ENCODE results near the gene SMIM45.
A peak's percentile ranks its signal among the peaks of the same experiment; 100 is the strongest.

SMIM45 gene

GRCh38 chr22:41998361-41999261 lies 46.7 kb downstream of the SMIM45 start, which contains the start of gene WBP2NL:
WBP2NL (plus strand) TSS chr22:41998788; CDS start chr22:41998819, 31 bp downstream.
- POLR2A ChIA-PET = interaction anchor here (0.6 to 2.6 kb wide), 30 partner anchors 9 to 1016 kb away, joined by 3 to 38 read pairs (median 4); partner anchors contain the start of genes CCDC134, NAGA, NDUFA6 and SMDT1
- intact Hi-C loops (cut with micrococcal nuclease) = loop anchor here (1.0 to 5.0 kb wide), 5 partner anchors 34 to 618 kb away; partner anchors contain the start of genes NAGA, SMDT1 and TEF
- H3K27ac Mint-ChIP-seq = peak within 1 kb of the TSS; percentile 98
- peak within 1 kb of the TSS; percentile 98 for H3K4me3 Mint-ChIP-seq
- CTCF ChIA-PET = interaction anchor here (0.7 kb wide), 1 partner anchor 169 kb away, joined by 3 read pairs; no protein-coding TSS in a partner anchor
- H3K4me1 Mint-ChIP-seq = peaks cover 22% of the 10 kb centered on the region
- no peak for TF ChIP-seq CTCF (IDR thresholded peaks at IDR 0.05)
- no peaks in the 10 kb centered on the region for H3K9me3 Mint-ChIP-seq
- ATAC-seq (ENCODE audit: low read depth) = peak; percentile 96
- H3K36me3 Mint-ChIP-seq (ENCODE audit: low read depth) = peaks cover 17% of the 10 kb centered on the region
- peak; percentile 83 for DNase-seq
- H3K27me3 Mint-ChIP-seq = no peaks in the 10 kb centered on the region

- Mint-ChIP-seq H3K4me1 (peaks cover 22% of the 10 kb centered on the region), H3K9me3 (peaks cover under 1% of the 10 kb centered on the region), H3K36me3 (ENCODE audit: low read depth) (peaks cover 17% of the 10 kb centered on the region), H3K4me3 (no peak overlapping the region), H3K27me3 (no peaks in the 10 kb centered on the region), H3K27ac (no peak overlapping the region)
- POLR2A ChIA-PET = interaction anchor here (2.6 kb wide), 1 partner anchor 90 kb away, joined by 38 read pairs; the partner anchor contains the start of gene NDUFA6
- no peak for DNase-seq
- ATAC-seq (ENCODE audit: low read depth) = no peak
- CTCF ChIA-PET = no interaction called here
- intact Hi-C loops (cut with micrococcal nuclease) = no loop called here
- no peak for TF ChIP-seq CTCF (IDR thresholded peaks at IDR 0.05)
Observed at GRCh38 chr22:42000466-42000865, 48.5 kb downstream of the SMIM45 start.

GRCh38 chr22:42001121-42001520 lies 49.2 kb downstream of the SMIM45 start:
- ChIA-PET CTCF (no interaction called here), POLR2A (no interaction called here)
- intact Hi-C loops (cut with micrococcal nuclease) = no loop called here
- Mint-ChIP-seq H3K4me3 (no peak overlapping the region), H3K27me3 (no peaks in the 10 kb centered on the region), H3K36me3 (ENCODE audit: low read depth) (peaks cover 17% of the 10 kb centered on the region), H3K27ac (no peak overlapping the region), H3K9me3 (peaks cover 5% of the 10 kb centered on the region), H3K4me1 (peaks cover 22% of the 10 kb centered on the region)
- DNase-seq (no peak), ATAC-seq (ENCODE audit: low read depth) (no peak)
- TF ChIP-seq CTCF (IDR thresholded peaks at IDR 0.05) = no peak

- POLR2A ChIA-PET = no interaction called here
Observed at GRCh38 chr22:42001706-42002105, 49.8 kb downstream of the SMIM45 start.

More at GRCh38 chr22:42001706-42002105, 49.8 kb downstream of the SMIM45 start:
- peaks cover 22% of the 10 kb centered on the region for H3K4me1 Mint-ChIP-seq
- peaks cover 17% of the 10 kb centered on the region for H3K36me3 Mint-ChIP-seq (ENCODE audit: low read depth)
- intact Hi-C loops (cut with micrococcal nuclease) = no loop called here
- CTCF ChIA-PET = no interaction called here
- TF ChIP-seq CTCF (IDR thresholded peaks at IDR 0.05) = no peak
- no peak overlapping the region for H3K4me3 Mint-ChIP-seq
- H3K27ac Mint-ChIP-seq = no peak overlapping the region
- ATAC-seq (ENCODE audit: low read depth) = no peak
- H3K27me3 Mint-ChIP-seq = no peaks in the 10 kb centered on the region
- no peak for DNase-seq
- H3K9me3 Mint-ChIP-seq = peaks cover 5% of the 10 kb centered on the region
